HepG2 (cell line): ENCODE results near the gene SNAI1. TPM values are rescaled to one million over a fixed set of nuclear protein-coding genes. Genes with fewer than 3 reads are reported as not detected.

Experiments used
- ATAC-seq: fragments of 200-7000 bp; cut with Tn5 transposase; 3 replicates; pipeline ENCODE4 v1.9.1; 2020; ENCODE audit warnings: mild to moderate bottlenecking, moderate library complexity
- BruUV-seq: library from RNA; stranded (reverse); fragments of 400-500 nt; replicated peaks from 2 replicates; lab custom pipeline; 2021; lab: Mats Ljungman, UMichigan
- CTCF ChIA-PET: fragments of 300-600 bp; formaldehyde crosslinking; extraction: SDS; loops from one replicate; lab custom pipeline; 2021; ENCODE audit warnings: low total read pairs, inconsistent platforms, low intra/inter-chr PET ratio; lab: Yijun Ruan, JAX
- POLR2A ChIA-PET: fragments of 350-600 bp; sonication (Branson Sonifier 250); formaldehyde crosslinking; loops from one replicate; lab custom pipeline; 2020; ENCODE audit warnings: antibody characterized with exemption, inconsistent platforms; lab: Yijun Ruan, JAX
- DNase-seq: peaks from one replicate; pipeline ENCODE4 v3.0.0-alpha.2; 2015; ENCODE audit warnings: low spot score
- FAIRE-seq: peaks from 3 replicates; lab custom pipeline; 2011; peaks lifted over from hg19 to GRCh38; lab: Jason Lieb, UNC
- H2AFZ ChIP-seq: one replicate; pipeline ENCODE4 v1.6.1; 2011; ENCODE audit warnings: low read length, inconsistent platforms
- H3K27ac ChIP-seq: fragments of 300-600 bp; 3 replicates; pipeline ENCODE4 v1.8.0; 2011; ENCODE audit warnings: mixed run types, mild to moderate bottlenecking, mixed read lengths, low read length, inconsistent platforms; ENCODE audit not compliant: insufficient read depth; ENCODE audit errors: extremely low read length
- H3K27me3 ChIP-seq, 2 experiments: fragments of 200-600 bp in 1 of 2; 2 replicates in 1 of 2; 3 replicates in 1 of 2; pipeline versions ENCODE4 v1.6.0 to v1.8.0; 2011; ENCODE audit warnings: low read length in 2 of 2, mild to moderate bottlenecking in 2 of 2, moderate library complexity in 2 of 2, inconsistent platforms in 1 of 2; ENCODE audit not compliant: insufficient read depth in 2 of 2, control insufficient read depth in 1 of 2
- H3K36me3 ChIP-seq, 2 experiments: fragments of 200-600 bp in 1 of 2; replicated peaks in 1 of 2; 2 replicates in 1 of 2; 3 replicates in 1 of 2; pipeline versions ENCODE4 v1.5.1 to v1.8.0; 2011; ENCODE audit warnings: low read length in 2 of 2, inconsistent platforms in 1 of 2; ENCODE audit not compliant: insufficient read depth in 2 of 2, control insufficient read depth in 1 of 2
- H3K4me1 ChIP-seq: 2 replicates; pipeline ENCODE4 v1.5.1; 2012; ENCODE audit warnings: low read length, inconsistent platforms; ENCODE audit not compliant: insufficient read depth
- H3K4me2 ChIP-seq: 2 replicates; pipeline ENCODE4 v1.6.0; 2011; ENCODE audit warnings: low read depth, low read length, inconsistent platforms
- H3K4me3 ChIP-seq, 3 experiments: fragments of 200-600 bp in 1 of 3; sonication (generic), shearing (Covaris generic) in 1 of 3; replicated peaks in 1 of 3; 2 replicates each; pipeline ENCODE4 v1.5.1; 2011 to 2016; ENCODE audit warnings: low read length in 3 of 3, inconsistent platforms in 2 of 3, low read depth in 2 of 3, mild to moderate bottlenecking in 2 of 3, control low read depth in 1 of 3, mixed read lengths in 1 of 3; ENCODE audit not compliant: insufficient read depth in 1 of 3
- H3K79me2 ChIP-seq: one replicate; pipeline ENCODE4 v1.6.1; 2011; ENCODE audit warnings: low read length, inconsistent platforms; ENCODE audit not compliant: insufficient read depth
- H3K9ac ChIP-seq: 2 replicates; pipeline ENCODE4 v1.6.0; 2011; ENCODE audit warnings: mild to moderate bottlenecking, low read depth, low read length, inconsistent platforms; ENCODE audit not compliant: insufficient read depth
- H3K9me3 ChIP-seq: 2 replicates; pipeline ENCODE4 v1.5.1; 2012; ENCODE audit warnings: mild to moderate bottlenecking, low read length
- H4K20me1 ChIP-seq: 2 replicates; pipeline ENCODE4 v1.6.0; 2011; ENCODE audit warnings: inconsistent platforms, mild to moderate bottlenecking, low read length, moderate library complexity; ENCODE audit not compliant: insufficient read depth
- AGO2 ChIP-seq: fragments of 200-400 bp; formaldehyde crosslinking; optimal IDR thresholded peaks from 2 replicates; pipeline ENCODE3; 2017; ENCODE audit warnings: mild to moderate bottlenecking, low read depth, low read length, moderate library complexity
- HNF4G ChIP-seq, 2 experiments: sonication (generic) in 1 of 2; formaldehyde crosslinking in 1 of 2; IDR thresholded peaks; 2 replicates each; pipeline versions ENCODE4 v1.4.0 to v1.6.1; 2011 to 2020; ENCODE audit warnings: borderline replicate concordance in 2 of 2, low read depth in 2 of 2, mild to moderate bottlenecking in 2 of 2, low read length in 1 of 2, missing genetic modification reagents in 1 of 2, moderate library complexity in 1 of 2
- ZNF142 ChIP-seq: sonication (generic); formaldehyde crosslinking; IDR thresholded peaks from 2 replicates; pipeline ENCODE4 v1.4.0; 2020; ENCODE audit warnings: missing genetic modification reagents
- ZNF674 ChIP-seq: sonication (generic); formaldehyde crosslinking; IDR thresholded peaks from 2 replicates; pipeline ENCODE4 v1.5.0; 2020; ENCODE audit warnings: low read depth, mild to moderate bottlenecking, missing genetic modification reagents
- WGBS: methylation state at CpG from one replicate; pipeline ENCODE4 v1.1.6; 2017; ENCODE audit warnings: low lambda C conversion rate; 5-methylcytosine and 5-hydroxymethylcytosine counted together
- in situ Hi-C: cut with HindIII; loops from 2 replicates; pipeline ENCODE4 v1.10.0; 2017; ENCODE audit warnings: low pct_unique_long_range_greater_than_20kb; ENCODE audit not compliant: extremely low pct_ligation_motif_present
- intact Hi-C: fragments of 100-400 bp; cut with micrococcal nuclease; formaldehyde crosslinking; loops from one replicate; pipeline ENCODE4 v1.10.0; 2022; ENCODE audit not compliant: unreplicated experiment
- polyA plus RNA-seq, 8 experiments: library from polyadenylated mRNA; depleted of rRNA in 3 of 8; stranded (reverse) in 7 of 8; unstranded in 1 of 8; fragments of >200 nt; fragmentation: Illumina TruSeq in 4 of 8; extraction: Trizol in 4 of 8; gene quantifications; 2 replicates each; pipeline versions ENCODE4 v1.2.1 to v1.2.3, GENCODE V29; 2011 to 2016; ENCODE audit warnings: low read depth in 4 of 8, missing spikeins in 1 of 8, mixed read lengths in 1 of 8; ENCODE audit not compliant: insufficient read depth in 1 of 8
- total RNA-seq, 5 experiments: library from RNA; depleted of rRNA; stranded (reverse); fragments of >200 nt; fragmentation: Illumina TruSeq; extraction: Trizol; gene quantifications; 2 replicates each; pipeline ENCODE4 v1.2.3, GENCODE V29; 2016; ENCODE audit warnings: low read depth in 1 of 5

SNAI1 gene
- total and polyA plus RNA-seq, 2 of the 13 experiments (the other 11 are each of a cell fraction or from before 2014, with no cell fraction given) = 1.3 to 1.4 TPM

GRCh38 chr20:49955830-49956396, 26.9 kb upstream of the SNAI1 start (continued):
- 0 out of 2 replicates have a peak, but pooled peaks have one; percentile 33 for TF ChIP-seq ZNF142
- 0 out of 2 replicates have a peak, but pooled peaks have one; percentile 5 for TF ChIP-seq ZNF674 (CRISPR knock-in tag)

GRCh38 chr20:49956689-49957088, 26.1 kb upstream of the SNAI1 start:
- Histone ChIP-seq H4K20me1 (no peaks in the 10 kb centered on the region), H2AFZ (no peak overlapping the region), H3K9me3 (no peaks in the 10 kb centered on the region), H3K4me1 (peaks cover 16% of the 10 kb centered on the region), H3K4me2 (no peak overlapping the region), H3K79me2 (no peaks in the 10 kb centered on the region), H3K27me3 (no peaks in the 10 kb centered on the region), H3K9ac (no peak overlapping the region)
- 93% methylated on average over 18 of the region's 18 CpGs for WGBS
- CTCF ChIA-PET = no interaction called here
- POLR2A ChIA-PET = interaction anchor here (1.3 to 1.9 kb wide), 4 partner anchors 11 to 115 kb away, joined by 3 to 6 read pairs (median 4); no protein-coding TSS in a partner anchor
- no TSS peak for BruUV-seq
- intact Hi-C loops = no loop called here
- in situ Hi-C loops = no loop called here
- TF ChIP-seq AGO2 (peak; percentile 66), HNF4G (IDR thresholded peaks at IDR 0.05; ENCODE audit: borderline replicate concordance, low read depth, low read length) (no peak), HNF4G (CRISPR knock-in tag; IDR thresholded peaks at IDR 0.05; ENCODE audit: borderline replicate concordance, low read depth) (no peak)
- TF ChIP-seq, all 625 proteins: peak for 1
- H3K27ac ChIP-seq = peak overlapping the region; percentile 3
- H3K36me3 ChIP-seq = peaks cover 21 to 53% of the 10 kb centered on the region in 2 experiments
- FAIRE-seq (no peak), ATAC-seq (no peak), DNase-seq (no peak)
- H3K4me3 ChIP-seq = no peak overlapping the region
